NCI-H226 (cell line): ENCODE results near the gene CNTLN.

Experiments used
- DNase-seq: peaks from one replicate; pipeline ENCODE4 v3.0.0-alpha.2; 2015

CNTLN gene, protein sequence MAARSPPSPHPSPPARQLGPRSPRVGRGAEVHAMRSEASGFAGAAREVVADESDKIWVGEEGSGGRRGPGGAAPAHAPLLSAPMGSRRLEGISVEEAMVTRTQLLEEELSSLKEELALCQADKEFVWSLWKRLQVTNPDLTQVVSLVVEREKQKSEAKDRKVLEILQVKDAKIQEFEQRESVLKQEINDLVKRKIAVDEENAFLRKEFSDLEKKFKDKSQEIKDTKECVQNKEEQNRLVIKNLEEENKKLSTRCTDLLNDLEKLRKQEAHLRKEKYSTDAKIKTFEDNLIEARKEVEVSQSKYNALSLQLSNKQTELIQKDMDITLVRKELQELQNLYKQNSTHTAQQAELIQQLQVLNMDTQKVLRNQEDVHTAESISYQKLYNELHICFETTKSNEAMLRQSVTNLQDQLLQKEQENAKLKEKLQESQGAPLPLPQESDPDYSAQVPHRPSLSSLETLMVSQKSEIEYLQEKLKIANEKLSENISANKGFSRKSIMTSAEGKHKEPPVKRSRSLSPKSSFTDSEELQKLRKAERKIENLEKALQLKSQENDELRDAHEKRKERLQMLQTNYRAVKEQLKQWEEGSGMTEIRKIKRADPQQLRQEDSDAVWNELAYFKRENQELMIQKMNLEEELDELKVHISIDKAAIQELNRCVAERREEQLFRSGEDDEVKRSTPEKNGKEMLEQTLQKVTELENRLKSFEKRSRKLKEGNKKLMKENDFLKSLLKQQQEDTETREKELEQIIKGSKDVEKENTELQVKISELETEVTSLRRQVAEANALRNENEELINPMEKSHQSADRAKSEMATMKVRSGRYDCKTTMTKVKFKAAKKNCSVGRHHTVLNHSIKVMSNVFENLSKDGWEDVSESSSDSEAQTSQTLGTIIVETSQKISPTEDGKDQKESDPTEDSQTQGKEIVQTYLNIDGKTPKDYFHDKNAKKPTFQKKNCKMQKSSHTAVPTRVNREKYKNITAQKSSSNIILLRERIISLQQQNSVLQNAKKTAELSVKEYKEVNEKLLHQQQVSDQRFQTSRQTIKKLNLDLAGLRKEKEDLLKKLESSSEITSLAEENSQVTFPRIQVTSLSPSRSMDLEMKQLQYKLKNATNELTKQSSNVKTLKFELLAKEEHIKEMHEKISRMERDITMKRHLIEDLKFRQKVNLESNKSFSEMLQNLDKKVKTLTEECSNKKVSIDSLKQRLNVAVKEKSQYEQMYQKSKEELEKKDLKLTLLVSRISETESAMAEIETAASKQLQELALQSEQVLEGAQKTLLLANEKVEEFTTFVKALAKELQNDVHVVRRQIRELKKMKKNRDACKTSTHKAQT (N-terminal part only)

DNA sequence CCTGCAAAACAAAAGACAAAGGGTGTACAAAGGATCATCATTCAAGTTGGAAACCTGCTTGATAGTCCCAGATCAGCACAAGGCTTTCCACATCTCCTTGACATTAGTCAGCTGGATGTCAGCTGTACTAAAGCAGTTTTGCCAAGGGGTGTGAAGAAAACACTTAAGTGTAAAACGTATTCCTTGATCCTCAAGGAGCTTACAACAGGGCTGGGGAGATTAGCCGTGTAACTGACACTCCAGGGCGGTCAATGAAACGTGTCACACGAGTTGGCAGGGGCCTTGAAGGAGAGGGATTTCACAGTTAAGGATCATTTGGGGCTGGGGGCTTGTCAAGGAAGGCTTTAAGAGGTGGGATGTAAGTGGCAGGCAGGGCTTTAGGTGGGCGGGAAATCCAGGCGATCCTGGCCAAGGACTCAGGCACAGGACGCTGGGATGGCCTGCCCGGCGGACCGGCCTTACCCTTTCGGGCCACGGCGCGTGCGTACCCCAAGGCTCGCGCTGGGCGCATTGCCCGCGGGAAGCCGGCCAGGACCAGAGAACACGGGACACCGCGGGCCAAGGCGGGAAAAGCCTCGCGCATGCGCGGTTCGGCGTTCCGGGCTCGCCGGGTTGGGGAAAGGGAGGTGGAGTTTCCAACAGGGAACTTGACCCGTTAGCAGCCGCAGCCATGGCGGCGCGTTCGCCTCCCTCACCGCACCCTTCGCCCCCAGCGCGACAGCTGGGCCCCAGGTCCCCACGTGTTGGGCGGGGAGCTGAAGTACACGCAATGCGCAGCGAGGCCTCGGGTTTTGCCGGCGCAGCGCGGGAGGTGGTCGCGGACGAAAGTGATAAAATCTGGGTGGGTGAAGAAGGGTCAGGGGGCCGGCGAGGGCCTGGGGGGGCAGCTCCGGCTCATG, at the start of gene CNTLN:
Gene CNTLN, plus strand, starts transcription at position 645 of the 899 bp plus-strand sequence. Its CDS starts 26 bp downstream, at position 671.
- peak; percentile 86 for DNase-seq

DNA sequence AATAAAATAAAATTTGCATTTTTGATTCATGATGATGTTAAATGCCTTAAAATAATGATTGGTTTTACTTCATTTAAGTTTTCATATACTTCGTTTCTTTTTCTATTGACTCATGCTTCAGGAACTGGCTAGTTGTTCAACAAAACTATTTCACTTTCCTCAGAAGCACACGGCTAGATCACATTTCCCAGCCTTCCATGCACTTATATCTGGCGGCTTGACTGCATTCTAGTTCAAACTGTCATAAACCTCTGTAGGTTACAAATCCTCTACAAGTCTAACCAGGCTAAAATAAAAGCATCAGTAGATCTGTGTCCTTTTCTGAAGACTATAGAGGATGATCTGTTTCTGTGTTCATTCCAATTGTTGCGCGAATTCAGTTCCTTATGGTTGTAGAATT, 46.3 kb upstream of the CNTLN start:
- no peak for DNase-seq

DNA sequence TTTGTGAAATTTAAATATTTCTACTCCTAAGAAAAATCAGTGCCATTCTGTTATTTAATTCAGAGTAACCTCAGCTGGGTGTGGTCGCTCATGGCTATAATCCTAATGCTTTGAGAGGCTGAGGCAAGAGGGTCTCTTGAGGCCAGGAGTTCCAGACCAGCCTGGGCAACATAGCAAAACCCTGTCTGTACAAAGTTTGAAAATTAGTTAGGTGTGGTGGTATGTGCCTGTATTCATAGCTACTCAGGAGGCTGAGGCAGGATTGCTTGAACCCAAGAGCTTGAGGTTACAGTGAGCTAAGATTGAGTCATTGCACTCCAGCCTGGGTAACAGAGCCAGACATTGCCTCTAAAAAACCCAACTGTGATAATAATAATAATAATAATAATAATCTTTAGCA, 44.8 kb upstream of the CNTLN start:
- DNase-seq: no peak

DNA sequence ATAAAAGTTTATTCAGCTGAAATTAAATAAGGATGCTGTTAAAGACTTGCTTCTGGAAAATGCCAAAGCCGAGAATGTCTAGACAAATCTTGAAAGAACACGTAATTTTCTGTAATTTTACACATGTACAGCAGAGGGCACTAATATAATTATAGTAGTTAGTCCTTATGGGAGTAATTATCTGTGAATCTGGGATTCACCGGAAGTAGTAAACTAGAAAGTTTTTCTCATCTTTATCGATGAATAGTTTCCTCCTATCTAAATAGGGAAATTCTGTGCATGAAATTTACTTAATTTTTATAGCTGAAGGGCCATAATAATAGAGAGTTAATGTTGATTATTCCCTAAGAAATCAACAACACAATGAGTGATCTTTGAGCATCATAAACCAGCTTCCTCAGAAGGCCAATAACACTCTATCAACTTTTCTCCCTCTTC, 18.4 kb upstream of the CNTLN start:
- no peak for DNase-seq

DNA sequence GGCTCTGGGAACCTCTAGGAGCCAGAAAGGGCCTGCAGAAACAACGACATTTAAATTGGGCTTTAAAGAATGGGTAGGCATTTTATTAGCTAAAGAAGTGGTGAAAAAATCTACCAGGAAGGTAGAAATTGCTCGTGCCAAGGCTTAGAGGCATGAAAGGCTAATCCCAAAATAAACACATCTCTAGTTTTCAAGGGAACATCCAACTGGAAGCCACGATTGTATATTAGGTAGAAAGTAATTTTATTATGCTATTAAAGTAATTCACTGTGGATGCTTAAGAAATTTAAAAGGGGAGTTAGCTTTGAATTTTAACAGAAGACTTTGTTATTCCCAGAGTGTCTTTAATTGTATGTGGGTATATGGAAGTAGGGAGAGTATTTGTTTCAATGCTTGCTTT, 17.5 kb upstream of the CNTLN start:
- no peak for DNase-seq

DNA sequence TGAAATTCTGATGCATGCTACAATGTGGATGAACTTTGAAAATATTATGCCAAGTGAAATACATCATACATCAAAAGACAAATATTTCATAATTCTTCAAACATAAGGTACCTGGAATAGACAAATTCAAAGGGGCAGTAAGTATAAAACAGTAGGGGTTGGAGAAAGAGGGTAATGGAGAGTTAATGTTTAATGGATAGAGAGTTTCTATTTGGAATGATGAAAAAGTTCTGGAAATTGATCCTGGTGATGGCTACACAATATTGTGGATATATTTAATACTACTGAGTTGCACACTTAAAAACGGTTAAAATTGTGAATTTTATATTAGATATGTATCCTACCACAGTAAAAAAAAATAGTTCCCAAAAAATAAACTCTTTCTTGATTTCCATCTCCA, 14.6 kb upstream of the CNTLN start:
- DNase-seq: no peak

DNA sequence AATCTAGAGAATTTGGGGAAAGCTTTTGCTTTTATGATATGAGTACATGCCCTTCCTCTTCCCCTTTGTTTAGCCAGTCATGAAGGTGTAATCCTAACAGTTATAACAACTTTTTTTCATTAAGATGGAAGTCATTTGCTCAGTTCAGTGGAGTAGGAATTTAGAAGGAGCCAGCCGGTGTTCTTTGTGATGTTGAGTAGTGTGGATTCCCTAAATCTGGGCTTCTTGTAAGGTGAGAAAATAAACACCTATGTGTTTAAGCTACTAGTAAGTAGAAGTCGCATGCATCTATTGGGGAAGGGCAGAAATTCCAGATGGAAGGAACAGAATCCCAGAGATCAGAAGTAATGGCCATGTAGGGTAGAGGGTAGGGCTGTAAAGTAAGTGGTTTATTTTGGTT, 13.6 kb upstream of the CNTLN start:
- no peak for DNase-seq

DNA sequence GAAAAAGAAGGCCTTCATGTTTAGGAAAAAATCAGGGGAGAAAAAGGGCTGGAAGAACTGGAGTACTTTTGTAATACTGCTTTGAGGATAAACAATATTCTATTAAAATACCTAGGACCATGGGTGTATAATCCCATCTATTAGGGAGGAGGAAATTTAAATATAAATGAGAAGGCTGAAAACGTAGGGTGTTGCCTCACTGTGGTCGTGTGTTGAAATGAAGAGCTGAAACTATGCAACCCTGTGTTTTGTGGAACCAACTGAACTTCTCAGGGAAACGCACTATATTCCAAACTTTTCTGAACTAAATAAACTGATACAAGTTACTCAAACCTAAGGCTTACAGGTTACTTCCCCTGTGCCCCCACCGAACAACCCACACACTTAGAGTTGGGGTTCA, 4.5 kb upstream of the CNTLN start:
- no peak for DNase-seq

DNA sequence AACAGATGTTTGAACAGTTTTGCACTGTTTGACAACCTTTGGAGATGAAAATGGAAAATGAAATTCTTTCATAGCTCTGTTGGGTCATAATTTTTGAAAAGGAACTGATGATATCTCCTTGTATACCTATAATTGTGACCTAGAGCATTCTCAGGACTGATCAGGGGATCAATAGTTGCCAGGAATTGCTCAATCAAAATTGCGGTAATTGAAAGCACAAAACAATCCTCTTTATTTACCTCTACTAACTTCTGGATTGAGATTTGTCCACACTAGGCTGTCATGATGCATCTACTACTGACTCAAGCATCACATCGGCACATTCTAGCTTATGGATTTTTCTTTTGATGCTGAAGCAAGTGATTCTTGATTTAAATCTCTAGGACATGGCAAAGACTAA, 4.1 kb upstream of the CNTLN start:
- no peak for DNase-seq

DNA sequence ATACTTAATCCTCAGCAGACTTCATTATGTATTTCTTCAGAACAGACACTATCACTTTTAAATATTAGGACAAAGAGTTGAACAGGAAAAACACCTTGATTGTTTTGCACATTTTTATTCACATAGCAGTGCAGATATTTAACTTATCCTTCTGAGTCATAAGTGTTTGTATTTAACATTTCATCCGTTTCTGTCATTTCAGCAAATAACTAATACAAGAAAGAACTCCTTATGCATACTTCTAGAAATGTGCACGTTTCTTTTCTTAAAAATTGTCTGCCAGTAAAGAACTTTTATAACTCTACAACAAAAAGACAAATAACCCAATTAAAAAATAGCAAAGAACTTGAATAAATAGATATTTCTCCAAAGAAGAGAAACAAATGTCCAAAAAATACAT, 3.3 kb upstream of the CNTLN start:
- DNase-seq: no peak

DNA sequence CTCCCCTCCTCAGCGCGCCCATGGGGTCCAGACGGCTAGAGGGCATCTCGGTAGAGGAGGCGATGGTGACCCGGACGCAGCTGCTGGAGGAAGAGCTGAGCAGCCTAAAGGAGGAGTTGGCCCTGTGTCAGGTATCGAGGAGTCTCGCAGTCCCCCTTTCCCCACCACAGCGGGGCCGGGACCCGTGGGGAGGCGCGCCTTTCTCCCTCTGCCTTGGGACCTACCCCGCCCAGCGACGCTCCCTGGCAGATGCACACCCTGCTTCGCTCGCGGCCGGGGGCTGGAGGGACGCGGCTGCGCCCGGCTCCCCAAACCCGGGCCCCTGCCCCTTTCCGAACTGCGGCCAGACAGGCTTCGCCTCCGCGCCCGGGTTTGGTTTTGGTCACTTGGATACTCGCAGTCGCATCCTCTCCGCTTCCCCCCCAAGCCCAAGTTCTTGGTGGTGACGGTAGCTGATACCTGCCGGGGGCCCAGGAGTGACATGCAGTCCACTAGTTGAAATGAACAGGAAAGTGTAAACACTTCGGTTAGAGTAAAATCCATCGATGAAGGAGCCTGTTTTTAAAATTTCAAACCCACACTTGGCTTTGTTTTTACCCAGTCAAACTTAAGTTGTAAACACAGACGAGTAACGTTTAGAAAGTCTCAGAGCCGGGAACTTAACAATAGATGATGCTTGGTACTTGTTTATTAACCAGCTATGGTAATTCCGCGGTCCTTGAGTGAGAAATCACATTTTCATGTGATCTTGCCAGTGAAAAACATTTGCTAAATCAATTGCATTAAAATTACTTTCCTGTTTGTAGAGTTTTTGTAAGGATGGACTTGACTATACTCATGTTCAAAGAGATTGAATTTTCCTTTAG, 688 bp downstream of the CNTLN start:
- no peak for DNase-seq

DNA sequence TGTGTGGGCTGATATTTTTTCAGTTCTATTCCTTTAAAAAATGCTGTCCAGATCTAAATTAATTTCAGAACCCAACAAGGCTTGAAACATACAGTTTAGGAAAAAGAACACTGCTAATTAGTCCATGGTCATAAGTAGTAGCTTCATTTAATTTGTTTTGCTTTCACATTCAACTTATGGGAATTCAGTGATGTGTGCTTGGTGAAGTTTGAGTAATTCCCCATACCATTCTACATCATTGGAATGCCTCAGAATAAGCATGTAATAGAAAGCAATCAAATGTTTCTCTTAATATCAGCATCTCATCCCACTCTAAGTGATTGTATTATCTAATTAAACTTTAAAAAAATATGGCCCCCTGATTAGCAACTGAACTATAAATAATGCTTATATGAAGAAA, 2.7 kb downstream of the CNTLN start:
- DNase-seq: no peak

DNA sequence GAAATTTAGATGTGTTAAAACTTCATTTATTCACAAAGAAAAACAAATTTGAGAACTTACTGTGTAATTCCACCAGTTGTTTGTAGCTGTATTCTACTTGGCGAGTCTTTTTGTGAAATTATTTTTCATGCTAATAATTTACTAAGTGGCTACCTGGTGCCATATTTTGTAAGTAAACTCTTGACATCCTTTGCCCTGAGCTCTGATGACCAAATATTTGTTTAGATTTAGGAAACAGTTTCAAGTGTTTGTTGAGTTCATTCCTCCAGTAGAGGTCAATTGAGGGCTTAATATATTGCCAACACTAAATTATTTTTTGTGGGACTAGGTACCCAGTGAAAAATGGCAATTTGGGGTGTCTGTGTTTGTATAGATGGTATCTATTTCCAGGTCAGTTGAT, 3.7 kb downstream of the CNTLN start:
- no peak for DNase-seq

DNA sequence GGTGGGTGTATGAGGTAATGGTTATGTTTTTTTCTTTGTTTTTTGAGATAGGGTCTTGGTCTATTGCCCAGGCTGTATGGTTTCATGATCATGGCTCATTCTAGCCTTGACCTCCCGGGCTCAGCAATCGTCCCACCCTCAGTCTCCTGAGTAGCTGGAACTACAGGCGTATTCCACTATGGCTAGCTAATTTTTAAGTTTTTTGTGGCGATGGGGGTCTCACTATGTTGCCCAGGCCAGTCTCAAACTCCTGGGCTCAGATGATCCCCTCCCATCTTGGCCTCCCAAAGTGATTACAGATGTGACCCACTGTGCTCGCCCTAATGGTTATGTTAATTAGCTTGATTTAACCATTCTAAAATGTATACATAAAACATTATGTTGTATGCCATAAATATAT, 5.6 kb downstream of the CNTLN start:
- no peak for DNase-seq

DNA sequence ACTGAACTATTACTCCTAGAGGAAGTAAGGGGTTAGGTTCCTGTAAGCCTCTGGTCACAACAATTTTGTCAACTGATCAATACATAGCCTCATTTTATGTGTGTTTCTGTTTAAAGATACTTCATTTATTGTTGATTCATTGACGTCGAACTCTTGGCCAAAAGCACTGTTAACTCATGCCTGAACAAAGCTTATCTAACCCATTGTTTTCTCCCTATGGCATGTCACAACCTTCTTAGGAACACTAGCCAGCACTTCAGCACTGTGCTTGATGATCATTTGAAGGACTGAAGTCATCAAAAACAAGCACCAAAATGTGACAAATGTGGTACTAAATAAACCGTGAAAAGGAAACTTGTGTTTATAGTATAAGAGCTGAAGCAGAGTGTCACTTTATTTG, 13.5 kb downstream of the CNTLN start:
- no peak for DNase-seq

DNA sequence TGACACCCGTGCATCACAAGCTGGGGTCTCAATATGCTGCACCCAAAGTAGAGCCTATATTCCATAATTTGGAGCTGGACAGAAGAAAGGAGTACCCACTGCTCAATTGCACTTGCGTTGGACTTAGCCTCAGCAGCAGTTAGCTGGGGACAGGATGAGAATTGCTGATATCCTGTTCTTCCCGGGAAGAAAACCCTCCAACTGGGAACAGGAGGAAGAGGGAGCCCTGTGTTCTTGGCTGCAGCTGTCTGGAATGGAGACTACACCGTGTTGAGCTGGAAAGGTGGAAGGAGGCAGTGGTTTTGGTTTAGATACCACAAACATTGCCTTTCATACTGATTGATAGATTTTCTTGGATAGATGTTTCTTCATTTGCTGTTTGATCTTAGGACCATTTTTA, 24.6 kb downstream of the CNTLN start:
- no peak for DNase-seq

DNA sequence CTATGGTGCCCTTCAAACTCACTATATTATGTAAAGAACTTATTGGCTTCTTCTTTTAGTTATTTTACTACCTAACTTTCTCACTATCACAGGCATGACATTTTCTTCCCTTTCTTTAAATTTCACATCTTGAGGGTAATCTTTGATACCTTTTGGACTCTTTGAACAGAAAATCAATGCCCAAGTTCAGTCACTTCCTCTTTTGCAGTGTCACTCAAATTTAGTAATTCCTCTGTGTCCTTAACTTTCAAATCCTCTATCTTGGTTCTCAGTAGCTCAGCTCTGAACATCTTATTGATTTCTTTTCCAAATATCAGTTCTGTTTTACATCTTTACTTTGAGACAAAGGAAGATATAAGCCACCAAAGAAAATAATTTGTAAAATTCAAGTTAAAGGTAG, 25.5 kb downstream of the CNTLN start:
- no peak for DNase-seq

DNA sequence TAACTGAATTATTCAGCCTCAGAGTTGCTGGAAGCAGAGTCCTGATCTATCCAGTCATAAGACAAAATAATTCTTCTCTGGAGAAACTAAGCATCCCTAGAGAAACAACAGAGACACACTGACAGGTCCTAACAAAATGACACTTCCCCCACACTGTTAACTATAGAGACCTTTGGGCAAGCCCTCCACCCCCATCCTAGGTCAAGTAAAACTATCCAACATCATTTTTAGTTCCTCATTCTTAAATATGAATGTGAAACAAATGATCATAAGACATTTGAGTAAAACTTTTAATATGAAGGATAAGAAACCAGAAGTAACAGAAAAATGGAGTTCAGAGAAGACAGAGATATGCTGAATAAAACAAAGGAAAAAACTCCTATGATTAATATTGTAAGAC, 30.9 kb downstream of the CNTLN start:
- DNase-seq: no peak

DNA sequence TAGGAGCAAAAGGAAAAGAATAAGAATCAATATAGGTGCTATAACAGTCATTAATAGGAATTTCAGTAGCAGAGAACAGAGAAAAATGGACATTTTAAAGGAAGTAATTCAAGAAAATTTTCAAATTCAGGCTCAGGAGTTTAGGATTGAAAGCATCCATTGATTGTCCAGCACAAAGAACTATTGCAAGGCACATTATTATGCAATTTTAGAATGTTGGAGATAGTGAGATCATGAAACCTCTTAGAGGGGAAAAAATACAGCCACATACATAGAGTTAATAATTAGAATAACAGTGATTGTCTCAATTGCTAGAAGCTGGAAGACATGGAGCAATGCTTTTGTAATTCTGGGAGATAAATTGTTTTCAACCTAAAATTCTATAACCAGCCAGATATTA, 31.5 kb downstream of the CNTLN start:
- DNase-seq: no peak

DNA sequence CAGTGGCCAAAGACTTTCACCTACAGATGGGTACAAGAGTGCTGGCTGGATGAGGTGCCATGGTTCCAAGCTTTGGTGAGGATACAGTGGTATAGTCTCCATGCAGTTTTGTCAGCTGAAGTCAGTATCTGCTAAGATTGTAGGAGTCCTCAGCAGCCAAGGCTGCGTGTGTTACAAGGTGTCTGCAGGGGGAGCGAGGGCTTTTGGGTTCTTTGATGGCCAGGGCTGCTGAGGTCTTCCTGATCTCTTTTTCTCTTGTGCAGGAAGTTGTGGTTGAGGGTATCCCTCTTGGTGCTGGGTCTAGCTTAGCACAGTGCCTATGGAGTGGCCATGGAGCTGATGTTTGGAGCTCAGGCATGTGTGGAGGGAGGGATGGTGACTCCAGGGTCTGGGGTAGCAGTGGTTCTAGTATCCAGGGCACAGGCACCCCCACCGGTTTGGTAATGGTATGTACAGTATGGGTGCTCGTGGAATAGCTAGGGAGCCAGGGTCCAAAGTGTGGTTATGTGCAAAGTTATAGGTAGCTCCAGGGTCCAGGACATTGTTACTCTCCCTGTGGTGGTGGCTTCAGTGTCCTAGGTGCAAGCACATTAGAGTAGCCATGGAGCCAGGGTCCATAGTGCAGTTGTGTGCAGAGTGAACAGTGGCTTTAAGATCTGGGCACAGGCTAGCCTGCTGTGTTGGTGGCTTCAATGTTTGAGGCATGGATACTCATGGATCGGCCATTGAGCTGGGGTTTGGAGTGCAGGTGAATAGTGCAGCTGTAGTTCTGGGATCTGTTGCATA, 36.7 kb downstream of the CNTLN start:
- no peak for DNase-seq
